HG02938 (cell line): ENCODE data around the gene PPP4C.

Experiments
- ATAC-seq: cut with Tn5 transposase; IDR thresholded peaks from one replicate; pipeline ENCODE4 v1.9.1; 2021; ENCODE audit warnings: mild to moderate bottlenecking, moderate library complexity; ENCODE audit not compliant: unreplicated experiment

PPP4C gene

DNA sequence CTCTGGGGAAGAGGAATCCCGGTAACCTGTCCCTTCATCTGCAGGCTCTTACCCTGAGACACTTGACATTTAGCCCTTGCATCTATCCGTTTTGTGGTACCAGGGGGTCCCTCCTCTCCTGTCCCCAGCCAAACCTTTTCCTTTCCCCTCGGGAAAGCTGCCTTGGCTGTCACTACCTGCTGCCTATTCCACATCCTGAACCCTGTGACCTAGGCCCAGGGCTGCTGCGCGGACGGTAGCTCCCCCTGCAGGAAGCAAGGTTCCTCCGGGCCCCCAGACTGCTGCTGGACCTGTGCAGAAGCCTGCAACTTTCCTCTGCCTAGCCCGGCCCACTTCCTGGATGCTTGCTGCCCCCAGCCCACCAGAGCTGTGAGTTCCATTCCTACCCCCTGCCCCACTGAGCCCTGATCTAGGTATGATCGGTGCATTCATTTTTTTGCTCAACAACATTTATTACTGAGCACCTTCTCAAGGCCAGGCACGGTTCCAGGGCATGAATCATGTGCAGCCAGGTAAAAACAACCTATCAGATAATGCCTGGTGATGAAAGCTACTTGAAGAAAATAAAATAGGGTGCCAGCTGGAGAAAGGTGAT lies 20.7 kb upstream of the PPP4C start:
- no peak for ATAC-seq

- ATAC-seq: no peak
These were observed 15.4 kb upstream of the PPP4C start for GRCh38 chr16:30060346-30060745.

- no peak for ATAC-seq
These were observed 14.8 kb upstream of the PPP4C start for GRCh38 chr16:30060836-30061554.

DNA sequence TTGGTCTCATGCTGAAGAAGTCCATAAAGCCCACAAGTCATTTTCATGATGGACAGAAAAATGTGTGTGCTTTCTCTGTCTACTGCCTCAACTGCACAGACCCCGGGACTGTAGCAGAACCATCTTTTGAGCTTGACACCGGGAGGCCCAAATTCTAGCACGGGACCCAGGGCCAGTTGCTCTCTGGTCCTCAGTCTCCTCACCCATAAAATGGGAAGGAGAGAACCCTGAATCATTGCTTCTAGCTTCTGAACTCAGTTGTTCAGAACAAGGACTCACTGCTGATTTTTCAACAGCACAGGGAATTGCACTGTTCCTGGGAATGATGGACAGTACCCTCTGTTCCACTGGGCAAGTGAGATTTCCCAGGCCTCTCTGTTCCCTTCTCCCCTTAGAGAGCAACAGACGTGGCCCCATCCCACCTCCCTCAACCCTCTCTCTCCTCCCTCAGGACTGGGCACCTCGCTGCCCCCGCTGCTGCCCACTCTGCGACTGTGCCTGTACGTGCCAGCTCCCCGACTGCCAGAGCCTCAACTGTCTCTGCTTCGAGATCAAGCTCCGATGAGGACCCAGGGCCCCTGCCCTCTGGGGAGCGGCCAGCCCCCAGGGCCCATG lies 12.4 kb upstream of the PPP4C start:
- ATAC-seq: no peak

- no peak for ATAC-seq
These were observed 11.7 kb upstream of the PPP4C start for GRCh38 chr16:30063893-30064728.

GRCh38 chr16:30064729-30065101 lies 11.1 kb upstream of the PPP4C start:
- ATAC-seq: no peak

DNA sequence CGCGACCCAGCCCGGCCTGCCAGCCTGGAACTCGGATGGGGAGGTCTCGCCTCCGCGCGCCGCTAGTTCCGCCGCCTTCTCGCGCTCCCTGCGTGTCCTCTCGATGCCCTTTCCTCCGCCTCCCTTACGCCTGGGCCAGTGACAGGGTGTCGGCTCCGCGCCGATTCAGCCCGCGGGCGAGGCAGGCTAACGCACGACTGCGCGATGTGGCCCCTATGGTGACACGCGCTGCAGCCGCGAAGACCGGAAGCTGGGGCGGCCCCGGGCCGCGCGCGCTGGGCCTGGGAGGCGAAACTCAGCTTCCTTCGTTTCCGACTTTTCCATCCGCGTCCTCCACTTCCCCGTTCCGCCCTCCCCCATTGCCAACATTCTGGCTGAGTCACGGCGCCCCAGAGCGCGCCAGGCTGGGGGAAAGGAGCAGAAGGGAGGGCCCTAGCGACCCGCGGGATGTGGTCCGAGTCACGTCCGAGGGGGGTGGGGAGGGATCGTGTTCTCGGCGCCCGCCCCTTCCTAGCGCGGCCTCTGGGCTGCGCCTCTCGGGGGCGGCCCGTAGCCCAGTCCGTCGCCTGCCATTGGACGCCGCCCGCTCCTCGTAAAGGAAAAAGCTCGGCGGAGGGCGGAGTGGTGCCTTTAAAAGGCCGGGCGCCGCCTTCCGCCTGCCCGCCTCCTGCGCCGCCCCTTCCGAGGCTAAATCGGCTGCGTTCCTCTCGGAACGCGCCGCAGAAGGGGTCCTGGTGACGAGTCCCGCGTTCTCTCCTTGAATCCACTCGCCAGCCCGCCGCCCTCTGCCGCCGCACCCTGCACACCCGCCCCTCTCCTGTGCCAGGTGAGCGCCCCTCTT lies 10.5 kb upstream of the PPP4C start, which contains the start of gene ALDOA:
Gene ALDOA, plus strand, starts transcription at position 659 of the 841 bp plus-strand sequence. CDS start 1,138 bp downstream, outside the sequence.
- ATAC-seq: peak; percentile 63

- no peak for ATAC-seq
These were observed 9.6 kb upstream of the PPP4C start for GRCh38 chr16:30065943-30066760.

GRCh38 chr16:30066761-30067583 lies 8.8 kb upstream of the PPP4C start:
- ATAC-seq: no peak

GRCh38 chr16:30067584-30067916 lies 8.2 kb upstream of the PPP4C start:
- ATAC-seq: no peak

DNA sequence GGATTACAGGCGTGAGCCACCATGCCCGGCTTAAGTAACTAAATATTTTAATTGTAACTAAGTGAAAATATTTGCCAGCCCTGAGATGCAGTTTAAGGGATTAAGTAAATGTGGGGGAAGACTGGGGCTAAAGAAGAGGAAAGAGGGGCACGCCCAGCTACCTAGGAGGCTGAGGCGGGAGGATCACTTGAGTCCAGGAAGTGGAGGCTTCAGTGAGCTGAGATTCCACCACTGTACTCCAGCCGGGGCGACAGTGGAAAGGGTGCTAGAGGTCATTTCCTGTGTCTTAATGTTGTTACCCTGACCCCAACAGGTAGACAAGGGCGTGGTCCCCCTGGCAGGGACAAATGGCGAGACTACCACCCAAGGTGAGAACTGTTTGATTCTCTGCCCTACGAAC lies 7.5 kb upstream of the PPP4C start:
- ATAC-seq: no peak

GRCh38 chr16:30068750-30069610 lies 6.8 kb upstream of the PPP4C start:
- ATAC-seq: no peak

- ATAC-seq: no peak
These were observed 6.0 kb upstream of the PPP4C start for GRCh38 chr16:30069611-30070462.

DNA sequence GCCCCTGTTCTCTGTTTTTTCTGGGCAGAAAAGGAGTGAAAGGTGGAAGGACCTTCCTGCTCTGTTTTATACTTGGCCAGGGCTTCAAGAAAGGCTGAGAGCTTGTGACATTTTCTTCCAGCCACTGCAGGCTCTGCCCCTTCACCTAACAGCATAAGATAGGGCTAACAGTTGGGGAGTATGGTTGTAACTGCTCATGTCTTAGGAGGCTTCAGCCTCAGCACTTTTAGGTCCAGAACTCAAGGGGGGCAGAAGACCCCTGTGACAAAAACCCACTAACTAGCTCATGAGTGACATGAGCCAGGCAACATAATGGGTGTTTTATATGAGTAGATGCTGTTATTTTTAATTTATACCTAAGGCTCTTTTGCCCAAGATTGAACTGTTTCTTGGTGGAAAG lies 5.3 kb upstream of the PPP4C start:
- ATAC-seq: no peak

GRCh38 chr16:30076276-30076791 lies 540 bp downstream of the PPP4C start:
- ATAC-seq: peak; percentile 25

DNA sequence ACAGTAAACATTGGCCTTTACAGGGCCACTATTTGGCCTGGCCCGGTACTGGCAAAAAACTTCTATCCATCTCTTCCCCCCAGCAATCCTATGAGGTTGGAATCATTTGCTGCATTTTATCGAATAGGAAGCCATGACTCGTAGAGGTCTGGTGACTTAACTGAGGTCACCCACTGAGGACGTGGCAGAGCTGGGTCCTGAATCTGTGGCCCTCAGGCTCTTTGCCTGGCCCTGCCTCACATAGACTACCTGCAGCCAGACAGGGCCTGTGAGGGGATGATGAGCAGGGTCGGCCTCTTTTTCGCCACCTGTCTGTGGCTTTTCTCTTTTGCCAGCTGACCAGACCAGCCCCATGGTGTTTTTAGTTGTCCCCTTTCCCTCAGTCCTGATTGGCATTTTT lies 1.9 kb downstream of the PPP4C start:
- ATAC-seq: no peak

DNA sequence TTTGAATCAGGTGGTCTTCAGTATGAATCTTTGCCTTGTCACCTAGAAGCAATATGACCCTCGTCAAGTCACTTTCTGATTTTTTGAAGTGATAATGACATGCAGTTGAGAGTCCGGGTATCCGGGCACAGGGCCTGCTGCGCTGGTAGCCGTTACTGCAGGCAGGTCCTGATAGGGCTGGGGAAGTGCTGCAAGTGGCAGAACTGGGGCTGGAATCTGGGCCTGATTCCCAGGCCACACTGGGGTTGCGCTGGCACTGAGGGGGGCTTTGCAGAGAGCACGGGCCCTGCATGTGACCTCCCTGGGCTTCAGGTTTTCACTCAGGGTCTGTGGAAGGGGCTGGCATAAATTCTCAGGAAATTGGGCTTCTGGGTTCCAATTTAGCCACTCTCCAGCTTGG lies 3.0 kb downstream of the PPP4C start:
- ATAC-seq: no peak
